ENCODE results near the gene TRIOBP.

TRIOBP gene

GRCh38 chr22:37674951-37675929 lies 21.6 kb upstream of the TRIOBP start, which contains the start of gene LGALS1 (continued):
- no peak for TF ChIP-seq ZNF133 (tag by site-specific recombination; IDR thresholded peaks at IDR 0.05)
- no peak for TF ChIP-seq ZNF248 (tag by site-specific recombination; IDR thresholded peaks at IDR 0.05)
- no peak for TF ChIP-seq ZNF146 (tag by site-specific recombination; IDR thresholded peaks at IDR 0.05)
- no peak for TF ChIP-seq ZNF239 (tag by site-specific recombination; IDR thresholded peaks at IDR 0.05)
- no peak for TF ChIP-seq GFI1B (tag by site-specific recombination; IDR thresholded peaks at IDR 0.05)
- TF ChIP-seq BCL11B (tag by site-specific recombination; IDR thresholded peaks at IDR 0.05; ENCODE audit: low read depth): no peak
- TF ChIP-seq ZNF174 (tag by site-specific recombination; IDR thresholded peaks at IDR 0.05): no peak
- no peak for TF ChIP-seq ZNF555 (tag by site-specific recombination; conservative IDR thresholded peaks at IDR 0.05)
- TF ChIP-seq PATZ1 (tag by site-specific recombination; IDR thresholded peaks at IDR 0.05): peak; percentile 98
- TF ChIP-seq GLI4 (tag by site-specific recombination; IDR thresholded peaks at IDR 0.05): no peak
- no peak for TF ChIP-seq ZNF624 (tag by site-specific recombination; IDR thresholded peaks at IDR 0.05)
- TF ChIP-seq ZNF518A (tag by site-specific recombination; conservative IDR thresholded peaks at IDR 0.05; ENCODE audit: low read depth): no peak
- peak; percentile 57; the same call in 1 of the 2 replicates for TF ChIP-seq BCL11A (tag by site-specific recombination; IDR thresholded peaks at IDR 0.05; ENCODE audit: low read depth)
- peak; percentile 36; the same call in 1 of the 2 replicates for TF ChIP-seq ZBTB10 (tag by site-specific recombination; IDR thresholded peaks at IDR 0.05)
- TF ChIP-seq ZEB2 (tag by site-specific recombination; IDR thresholded peaks at IDR 0.05): peak; percentile 75
- peak; percentile 77 for TF ChIP-seq ZIC2 (tag by site-specific recombination; IDR thresholded peaks at IDR 0.05)
- TF ChIP-seq ZNF398 (tag by site-specific recombination; IDR thresholded peaks at IDR 0.05): no peak
- no peak for TF ChIP-seq ZNF529 (tag by site-specific recombination; IDR thresholded peaks at IDR 0.05; ENCODE audit: insufficient replicate concordance)
- TF ChIP-seq ZNF335 (tag by site-specific recombination; conservative IDR thresholded peaks at IDR 0.05): peak; percentile 86
- TF ChIP-seq KLF9 (tag by site-specific recombination; IDR thresholded peaks at IDR 0.05; ENCODE audit: low read depth): peak; percentile 60
- TF ChIP-seq ZBTB7A (tag by site-specific recombination; IDR thresholded peaks at IDR 0.05; ENCODE audit: low read depth): 0 out of 2 replicates have a peak, but pooled peaks have one; percentile 17
- peak; percentile 79 for TF ChIP-seq PRDM10 (tag by site-specific recombination; IDR thresholded peaks at IDR 0.05)
- TF ChIP-seq ZNF776 (tag by site-specific recombination; IDR thresholded peaks at IDR 0.05; ENCODE audit: borderline replicate concordance): no peak

Measured in HEK293 (cell line).